22Rv1 (cell line): Measurements from ENCODE around the gene ZNF574.

Source experiments
- H3K27ac ChIP-seq: fragments of 450-650 bp; 2 replicates; pipeline ENCODE4 v1.5.1; 2017
- ZFX ChIP-seq: fragments of 450-650 bp; IDR thresholded peaks from 2 replicates; pipeline ENCODE4 v1.6.1; 2017; ENCODE audit warnings: antibody characterized with exemption, borderline replicate concordance
- TF ChIP-seq, protein P1 (sequence below): fragments of 450-650 bp; IDR thresholded peaks from 2 replicates; pipeline ENCODE4 v1.5.1; 2017; ENCODE audit warnings: mild to moderate bottlenecking

The ZNF574 gene, protein sequence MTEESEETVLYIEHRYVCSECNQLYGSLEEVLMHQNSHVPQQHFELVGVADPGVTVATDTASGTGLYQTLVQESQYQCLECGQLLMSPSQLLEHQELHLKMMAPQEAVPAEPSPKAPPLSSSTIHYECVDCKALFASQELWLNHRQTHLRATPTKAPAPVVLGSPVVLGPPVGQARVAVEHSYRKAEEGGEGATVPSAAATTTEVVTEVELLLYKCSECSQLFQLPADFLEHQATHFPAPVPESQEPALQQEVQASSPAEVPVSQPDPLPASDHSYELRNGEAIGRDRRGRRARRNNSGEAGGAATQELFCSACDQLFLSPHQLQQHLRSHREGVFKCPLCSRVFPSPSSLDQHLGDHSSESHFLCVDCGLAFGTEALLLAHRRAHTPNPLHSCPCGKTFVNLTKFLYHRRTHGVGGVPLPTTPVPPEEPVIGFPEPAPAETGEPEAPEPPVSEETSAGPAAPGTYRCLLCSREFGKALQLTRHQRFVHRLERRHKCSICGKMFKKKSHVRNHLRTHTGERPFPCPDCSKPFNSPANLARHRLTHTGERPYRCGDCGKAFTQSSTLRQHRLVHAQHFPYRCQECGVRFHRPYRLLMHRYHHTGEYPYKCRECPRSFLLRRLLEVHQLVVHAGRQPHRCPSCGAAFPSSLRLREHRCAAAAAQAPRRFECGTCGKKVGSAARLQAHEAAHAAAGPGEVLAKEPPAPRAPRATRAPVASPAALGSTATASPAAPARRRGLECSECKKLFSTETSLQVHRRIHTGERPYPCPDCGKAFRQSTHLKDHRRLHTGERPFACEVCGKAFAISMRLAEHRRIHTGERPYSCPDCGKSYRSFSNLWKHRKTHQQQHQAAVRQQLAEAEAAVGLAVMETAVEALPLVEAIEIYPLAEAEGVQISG

DNA sequence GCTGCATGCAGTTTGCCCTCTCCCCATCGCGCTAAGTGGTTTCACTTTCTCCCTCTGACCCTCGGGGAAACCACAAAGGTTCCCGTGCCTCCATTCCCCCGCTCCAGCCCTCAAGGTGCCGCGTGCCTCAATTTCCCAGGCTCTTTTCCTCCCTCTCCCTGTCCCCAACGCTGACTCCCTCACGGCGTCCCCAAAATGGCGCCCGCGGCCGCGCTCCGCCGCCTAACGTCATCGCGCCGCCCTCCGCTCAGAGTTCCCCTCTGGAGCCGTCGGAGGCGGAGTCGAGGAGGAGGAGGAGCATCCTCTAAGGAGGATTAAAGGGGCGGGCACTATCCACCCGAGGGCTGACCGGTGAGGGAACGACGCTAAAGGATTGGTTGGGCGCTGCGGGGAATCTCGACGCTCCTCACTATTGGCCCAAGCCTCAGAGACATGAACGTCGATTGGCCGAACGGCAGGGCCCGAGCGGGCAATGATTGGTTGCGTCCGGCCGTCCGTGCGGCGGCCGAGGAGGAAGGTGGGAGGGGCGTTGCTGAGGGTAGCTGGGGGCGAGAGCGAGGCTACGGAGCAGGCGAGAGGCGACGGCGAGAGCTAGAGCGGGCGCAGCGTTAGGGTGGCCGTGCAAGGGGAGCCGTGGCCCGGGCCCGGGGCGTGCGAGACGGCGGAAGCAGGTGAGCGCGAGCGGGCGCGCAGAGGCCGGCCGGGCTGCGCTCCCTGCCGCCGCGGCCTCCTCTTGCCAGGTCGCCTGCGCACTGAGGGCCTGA, at the start of gene ZNF574:
TSS of gene ZNF574 (plus strand) at position 551 of the 764 bp plus-strand sequence. CDS start 2,441 bp downstream, outside the sequence.
- H3K27ac ChIP-seq = peak within 1 kb of the TSS; percentile 87
- no peak for TF ChIP-seq ZFX
- TF ChIP-seq, protein P1, sequence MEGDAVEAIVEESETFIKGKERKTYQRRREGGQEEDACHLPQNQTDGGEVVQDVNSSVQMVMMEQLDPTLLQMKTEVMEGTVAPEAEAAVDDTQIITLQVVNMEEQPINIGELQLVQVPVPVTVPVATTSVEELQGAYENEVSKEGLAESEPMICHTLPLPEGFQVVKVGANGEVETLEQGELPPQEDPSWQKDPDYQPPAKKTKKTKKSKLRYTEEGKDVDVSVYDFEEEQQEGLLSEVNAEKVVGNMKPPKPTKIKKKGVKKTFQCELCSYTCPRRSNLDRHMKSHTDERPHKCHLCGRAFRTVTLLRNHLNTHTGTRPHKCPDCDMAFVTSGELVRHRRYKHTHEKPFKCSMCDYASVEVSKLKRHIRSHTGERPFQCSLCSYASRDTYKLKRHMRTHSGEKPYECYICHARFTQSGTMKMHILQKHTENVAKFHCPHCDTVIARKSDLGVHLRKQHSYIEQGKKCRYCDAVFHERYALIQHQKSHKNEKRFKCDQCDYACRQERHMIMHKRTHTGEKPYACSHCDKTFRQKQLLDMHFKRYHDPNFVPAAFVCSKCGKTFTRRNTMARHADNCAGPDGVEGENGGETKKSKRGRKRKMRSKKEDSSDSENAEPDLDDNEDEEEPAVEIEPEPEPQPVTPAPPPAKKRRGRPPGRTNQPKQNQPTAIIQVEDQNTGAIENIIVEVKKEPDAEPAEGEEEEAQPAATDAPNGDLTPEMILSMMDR = no peak

DNA sequence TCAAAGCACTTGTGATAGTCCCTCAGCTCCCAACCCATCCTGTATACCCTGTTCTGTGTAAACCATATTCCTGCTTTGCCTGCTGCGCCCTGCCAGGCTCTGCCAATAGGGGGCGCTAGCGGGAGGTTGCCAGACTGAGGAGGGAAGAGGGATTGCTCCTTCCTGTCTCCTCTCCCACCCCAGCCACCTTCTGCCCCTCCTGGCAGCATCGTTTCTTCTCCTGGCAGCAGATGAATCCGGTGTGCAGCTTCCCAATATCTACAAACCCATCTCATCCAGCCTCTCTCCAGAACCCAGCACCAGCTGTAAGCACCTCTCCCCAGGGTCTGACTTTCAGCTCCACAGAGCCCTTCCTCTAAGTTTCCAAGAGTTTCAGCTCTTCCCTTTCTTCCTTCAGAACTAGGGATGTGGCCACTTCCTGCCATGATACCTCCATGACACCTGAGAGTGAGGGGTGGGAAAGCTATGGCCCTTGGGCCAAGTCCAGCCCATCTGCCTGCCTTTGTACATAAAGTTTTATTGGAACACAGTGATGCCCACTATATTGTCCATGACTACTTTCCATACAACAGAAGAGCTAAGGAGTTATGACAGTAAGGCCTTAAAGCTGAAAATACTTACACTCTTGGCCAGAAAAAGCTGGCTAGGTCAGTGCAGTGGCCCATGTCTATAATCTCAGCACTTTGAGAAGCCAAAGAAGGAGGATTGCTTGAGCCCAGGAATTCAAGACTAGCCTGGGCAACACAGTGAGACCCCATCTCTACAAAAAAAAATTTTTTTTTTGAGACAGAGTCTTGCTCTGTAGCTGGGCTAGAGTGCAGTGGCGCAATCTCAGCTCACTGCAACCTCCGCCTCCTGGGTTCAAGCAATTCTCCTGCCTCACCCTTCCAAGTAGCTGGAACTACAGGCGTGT, 47.4 kb upstream of the ZNF574 start:
- no peak overlapping the region for H3K27ac ChIP-seq
- no peak for TF ChIP-seq ZFX
- TF ChIP-seq, protein P1 = peak; percentile 90

DNA sequence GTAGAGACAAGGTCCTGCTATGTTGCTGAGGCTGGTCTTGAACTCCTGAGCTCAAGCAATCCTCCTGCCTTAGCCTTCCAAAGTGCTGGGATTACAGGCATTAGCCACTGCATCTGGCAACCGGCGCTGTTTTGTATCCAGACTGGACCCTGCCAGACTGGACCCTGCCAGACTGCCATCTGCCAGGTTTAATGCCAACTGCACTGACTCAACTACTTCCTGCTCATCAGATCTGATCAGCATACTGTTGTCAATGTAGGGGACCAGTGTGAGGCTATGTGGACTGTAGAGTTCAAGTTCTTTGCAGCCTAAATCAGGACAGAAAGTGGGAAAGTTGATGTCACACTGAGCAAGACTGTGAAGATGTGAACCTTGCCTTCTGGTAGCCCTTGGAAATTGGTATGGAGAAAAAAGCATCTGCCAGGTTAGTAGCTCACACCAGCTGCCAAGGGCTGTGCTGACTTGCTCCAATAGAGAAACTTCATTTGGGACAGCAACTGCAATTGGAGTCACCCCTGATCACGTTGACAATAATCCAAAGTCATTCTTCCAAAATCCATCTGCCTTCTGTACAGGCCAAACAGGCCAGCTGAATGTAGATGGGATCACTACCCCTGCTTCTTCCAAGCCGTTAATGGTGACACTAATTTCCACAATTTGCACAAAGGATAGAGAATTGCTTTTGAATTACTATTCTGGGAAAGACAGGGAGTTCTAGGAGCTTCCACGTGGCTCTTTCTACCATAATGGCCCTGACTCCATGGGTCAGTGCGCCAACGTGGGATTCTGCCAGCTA, 45.1 kb upstream of the ZNF574 start:
- no peak for TF ChIP-seq ZFX
- TF ChIP-seq, protein P1 = no peak
- H3K27ac ChIP-seq = no peak overlapping the region

DNA sequence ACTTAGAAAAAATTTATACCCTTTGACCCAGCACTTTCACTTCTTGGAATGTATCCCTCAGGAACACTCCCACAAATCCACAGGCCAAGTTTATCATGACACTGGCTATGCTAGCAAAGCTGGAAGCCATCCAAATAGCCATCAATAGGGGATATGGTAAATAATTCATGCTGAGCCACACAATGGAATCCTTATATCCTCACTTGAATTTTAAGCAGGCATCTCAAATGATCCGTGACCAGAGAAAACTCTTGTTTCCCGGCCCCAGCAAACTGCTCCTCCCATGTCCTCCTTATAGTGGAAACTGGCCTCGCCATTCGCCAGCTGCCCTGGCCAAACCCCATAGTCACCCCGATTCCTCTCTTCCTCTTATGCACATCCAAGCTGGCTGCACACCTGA, 43.5 kb upstream of the ZNF574 start:
- peak overlapping the region; percentile 15; the same call in 1 of the 2 replicates for H3K27ac ChIP-seq
- TF ChIP-seq ZFX = no peak
- TF ChIP-seq, protein P1 = no peak

DNA sequence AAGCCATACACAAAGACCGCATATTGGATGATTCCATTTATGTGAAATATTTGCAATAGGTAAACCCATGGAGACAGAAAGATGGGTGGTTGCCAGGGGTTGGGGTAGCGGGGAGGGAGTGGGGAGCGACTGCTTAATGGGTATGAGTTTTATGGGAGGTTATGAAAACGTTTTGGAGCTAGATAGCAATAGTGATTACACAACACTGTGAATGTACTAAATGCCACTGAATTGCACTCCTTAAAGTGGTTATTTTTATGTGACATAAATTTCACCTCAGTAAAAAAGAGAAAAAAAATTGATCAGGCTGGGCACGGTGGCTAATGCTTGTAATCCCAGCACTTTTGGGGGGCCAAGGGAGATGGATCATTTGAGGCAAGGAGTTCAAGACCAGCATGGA, 42.6 kb upstream of the ZNF574 start:
- TF ChIP-seq ZFX = no peak
- TF ChIP-seq, protein P1 = no peak

More for the DNA sequence above, 42.6 kb upstream of the ZNF574 start:
- H3K27ac ChIP-seq = no peak overlapping the region
